NCI-H526 (cell line): ENCODE data around the gene GSTA4.
"Not testable (repeated sequence)": the region's sequence is repeated elsewhere in the genome, so short reads cannot be mapped to it uniquely, and the experiment has no call there.

Source experiments
- DNase-seq, 2 experiments: peaks; one replicate each; lab custom pipeline; 2025; lab: John Stamatoyannopoulos, UW

GSTA4 gene

GRCh38 chr6:53014063-53014462 lies 19.0 kb upstream of the GSTA4 start:
- no peak for DNase-seq

DNA sequence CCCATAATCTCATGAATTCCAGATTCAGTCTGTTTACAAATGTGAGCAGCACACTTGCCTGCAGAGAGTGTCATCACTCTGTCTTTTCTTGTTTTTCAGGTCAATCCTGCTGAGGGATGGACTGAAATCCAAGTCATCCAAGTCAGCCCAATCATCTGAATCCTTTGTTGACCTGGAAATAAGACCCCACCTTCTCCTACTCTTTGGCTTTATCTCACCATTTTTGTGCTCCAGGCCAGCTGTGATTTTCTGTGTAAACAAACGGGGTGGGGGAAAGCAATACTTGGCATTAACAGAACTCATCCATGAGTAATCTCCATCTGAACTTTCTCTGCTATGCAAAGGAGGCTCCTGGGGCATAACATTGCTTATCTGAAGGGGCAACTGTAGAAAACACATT lies 16.9 kb upstream of the GSTA4 start:
- DNase-seq = no peak

- no peak for DNase-seq
These were observed 15.4 kb upstream of the GSTA4 start for GRCh38 chr6:53010504-53010903.

DNA sequence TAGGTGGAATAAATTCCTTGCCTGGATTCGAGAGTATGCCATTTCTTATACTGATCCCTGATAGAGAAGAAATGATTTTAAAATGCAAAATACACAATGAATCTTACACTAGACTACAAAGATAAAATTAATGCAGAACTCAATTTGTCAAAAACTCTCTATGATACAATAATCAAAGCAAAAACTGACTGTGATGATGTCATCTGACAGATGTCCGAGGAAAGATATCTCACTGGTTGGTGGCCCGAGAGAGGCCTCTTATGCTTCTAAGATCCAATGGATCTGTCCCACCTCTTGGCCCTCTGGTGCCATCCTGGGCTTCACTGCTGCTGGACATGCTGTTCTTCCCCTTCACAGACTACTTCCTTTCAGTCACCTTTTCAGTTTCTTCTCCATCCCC lies 14.4 kb upstream of the GSTA4 start:
- no peak for DNase-seq

- peak in 1 of 2 experiments; percentile 32 for DNase-seq
These were observed 14.0 kb upstream of the GSTA4 start for GRCh38 chr6:53009056-53009455.

GRCh38 chr6:53008192-53008687 lies 13.2 kb upstream of the GSTA4 start:
- not testable (repeated sequence) for DNase-seq

GRCh38 chr6:53005663-53006250 lies 10.7 kb upstream of the GSTA4 start:
- DNase-seq = no peak

GRCh38 chr6:52999456-52999855 lies 4.4 kb upstream of the GSTA4 start:
- no peak for DNase-seq

DNA sequence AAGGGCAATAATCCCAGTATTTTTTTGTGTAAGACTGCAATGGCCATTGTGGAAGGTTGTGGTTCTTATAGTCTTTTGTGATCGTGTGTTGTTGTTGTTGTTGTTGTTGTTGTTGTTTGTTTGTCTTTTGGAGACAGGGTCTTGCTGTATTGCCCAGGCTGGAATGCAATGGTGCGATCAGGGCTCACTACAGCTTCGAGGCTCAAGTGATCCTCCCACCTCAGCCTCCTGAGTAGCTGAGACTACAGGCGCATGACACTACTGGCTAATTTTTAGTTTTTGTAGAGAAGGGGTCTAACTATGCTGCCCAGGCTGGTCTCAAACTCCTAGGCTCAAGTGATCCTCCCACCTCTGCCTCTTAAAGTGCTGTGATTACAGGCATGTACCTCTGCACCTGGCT lies 3.5 kb upstream of the GSTA4 start:
- DNase-seq = no peak

GRCh38 chr6:52995913-52996645 lies 995 bp upstream of the GSTA4 start:
- DNase-seq = peak; percentile 48 to 52

DNA sequence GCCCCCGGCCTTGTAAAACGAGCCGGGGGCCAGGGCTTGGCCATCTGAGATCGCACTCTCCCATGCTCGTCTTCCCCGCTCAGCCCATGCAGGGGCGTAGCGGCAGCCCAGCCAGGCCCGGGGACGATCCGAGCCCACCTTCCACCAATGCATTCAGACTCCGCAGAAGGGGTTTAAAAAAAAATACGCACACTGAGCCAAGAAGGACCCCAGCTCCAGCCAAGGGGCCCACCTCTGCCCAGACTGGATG lies 320 bp downstream of the GSTA4 start:
- DNase-seq = peak in 1 of 2 experiments; percentile 84

DNA sequence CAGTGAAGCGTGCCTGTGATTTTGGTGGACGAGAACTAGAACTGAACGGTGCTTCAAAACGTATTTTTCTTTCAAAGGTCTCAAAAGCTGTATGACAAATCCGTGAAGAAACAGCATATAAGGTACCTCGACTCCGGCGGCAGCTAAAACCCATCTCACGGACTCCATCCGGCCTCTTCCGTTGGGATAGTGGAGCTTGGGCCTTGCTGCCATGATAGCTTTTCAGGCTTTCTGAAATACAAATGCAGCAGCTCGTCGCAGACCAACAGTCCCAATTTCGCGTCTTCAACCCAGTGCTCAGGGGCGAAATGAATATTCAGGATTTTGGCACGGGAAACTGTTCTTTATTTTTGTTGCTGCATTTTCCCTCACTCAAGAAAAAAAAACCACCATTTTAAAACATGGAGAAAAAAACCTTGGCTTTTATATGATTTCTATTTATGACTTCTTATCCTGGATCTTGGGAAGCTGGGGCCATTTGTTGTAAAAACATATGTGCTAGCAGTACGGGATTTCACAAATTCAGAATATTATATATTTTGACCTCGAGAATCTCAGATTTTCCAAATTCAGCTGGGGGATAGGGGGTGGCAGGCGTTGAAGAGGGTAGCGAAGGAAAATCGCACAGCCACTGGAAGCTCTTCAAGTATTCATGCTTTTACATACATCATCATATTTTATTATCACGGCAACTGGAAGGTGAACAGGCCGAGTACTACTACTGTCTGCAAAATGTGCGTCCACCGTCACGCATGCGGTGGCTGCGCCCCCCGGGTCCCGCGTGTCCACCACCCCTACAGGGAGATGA lies 849 bp downstream of the GSTA4 start:
- peak; percentile 55 to 59 for DNase-seq

DNA sequence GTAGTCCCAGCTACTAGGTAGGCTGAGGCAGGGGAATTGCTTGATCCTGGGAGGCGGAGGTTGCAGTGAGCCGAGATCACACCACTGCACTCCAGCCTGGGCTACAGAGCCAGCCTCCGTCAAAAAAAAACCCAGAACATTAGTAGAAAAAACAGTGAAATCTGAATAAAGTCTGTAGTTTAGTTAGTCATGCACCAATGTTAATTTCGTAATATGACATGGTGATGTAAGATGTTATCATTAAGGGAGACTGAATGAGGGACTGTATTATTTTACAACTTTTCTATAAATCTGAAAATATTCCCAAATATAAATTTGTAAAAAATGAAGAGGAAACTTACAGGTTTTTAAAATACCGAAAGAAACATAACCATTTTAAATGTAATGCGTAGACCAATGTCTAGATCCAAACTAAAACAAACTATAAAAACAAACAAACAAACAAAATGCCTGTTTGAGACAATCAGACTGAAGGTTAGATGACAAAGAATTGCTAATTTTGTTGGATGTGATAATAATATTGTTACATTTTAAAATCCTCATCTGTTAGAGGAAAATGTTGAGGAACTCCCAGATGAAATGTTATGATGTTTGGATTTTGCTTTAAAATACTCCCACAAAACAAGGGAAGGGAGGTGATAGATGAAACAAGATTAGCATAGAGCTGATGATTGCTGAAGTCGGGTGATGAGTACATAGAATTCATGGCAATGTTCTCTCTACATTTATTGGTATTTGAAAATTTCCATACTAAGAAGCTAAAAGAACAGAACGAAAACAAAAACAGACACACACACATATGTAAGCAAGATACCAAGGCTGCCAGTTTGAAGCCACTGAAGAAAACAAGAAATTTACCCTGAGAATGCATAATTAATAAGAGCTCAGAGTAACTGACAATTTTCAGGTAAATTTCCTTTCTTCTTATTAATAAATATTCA lies 1.8 kb downstream of the GSTA4 start:
- DNase-seq = peak in 1 of 2 experiments; percentile 19

- DNase-seq = no peak
These were observed 4.7 kb downstream of the GSTA4 start for GRCh38 chr6:52990342-52990741.

DNA sequence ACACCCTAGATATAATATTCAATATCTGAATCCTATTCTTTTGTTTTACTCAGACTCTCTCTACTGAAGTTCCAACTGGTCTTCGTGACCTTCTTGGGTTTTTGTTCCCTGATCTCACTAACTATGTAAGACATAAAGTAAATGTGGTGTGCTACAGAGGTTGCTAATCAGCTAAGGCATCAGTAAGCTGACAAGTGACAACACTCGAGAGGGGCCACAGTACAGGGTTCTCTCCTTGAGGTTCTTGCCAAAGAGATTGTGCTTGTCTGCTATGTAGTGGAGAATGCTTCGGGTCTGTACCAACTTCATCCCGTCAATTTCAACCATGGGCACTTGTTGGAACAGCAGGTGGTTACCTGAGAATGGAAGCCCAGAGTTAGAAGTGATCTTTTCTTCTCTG lies 9.9 kb downstream of the GSTA4 start:
- no peak for DNase-seq

DNA sequence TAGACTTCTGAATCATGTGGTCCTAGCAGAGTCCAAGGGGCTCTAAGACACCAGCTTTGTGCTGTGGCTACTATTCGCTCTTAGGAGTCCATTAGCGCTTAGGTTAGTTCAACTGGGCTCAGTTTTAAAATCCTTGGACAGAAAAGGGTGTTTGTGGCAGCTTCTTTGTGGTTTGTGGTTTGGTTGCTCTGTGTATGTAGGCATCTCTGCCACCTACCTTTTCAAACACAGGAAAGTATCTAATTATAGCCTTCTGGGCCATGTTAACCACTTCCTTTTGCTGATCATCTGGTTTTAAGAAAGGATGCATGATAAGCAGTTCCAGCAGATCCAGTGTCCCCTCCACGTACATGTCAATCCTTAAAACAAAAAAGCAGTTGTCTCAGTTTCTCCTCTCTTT lies 10.8 kb downstream of the GSTA4 start:
- DNase-seq = no peak

DNA sequence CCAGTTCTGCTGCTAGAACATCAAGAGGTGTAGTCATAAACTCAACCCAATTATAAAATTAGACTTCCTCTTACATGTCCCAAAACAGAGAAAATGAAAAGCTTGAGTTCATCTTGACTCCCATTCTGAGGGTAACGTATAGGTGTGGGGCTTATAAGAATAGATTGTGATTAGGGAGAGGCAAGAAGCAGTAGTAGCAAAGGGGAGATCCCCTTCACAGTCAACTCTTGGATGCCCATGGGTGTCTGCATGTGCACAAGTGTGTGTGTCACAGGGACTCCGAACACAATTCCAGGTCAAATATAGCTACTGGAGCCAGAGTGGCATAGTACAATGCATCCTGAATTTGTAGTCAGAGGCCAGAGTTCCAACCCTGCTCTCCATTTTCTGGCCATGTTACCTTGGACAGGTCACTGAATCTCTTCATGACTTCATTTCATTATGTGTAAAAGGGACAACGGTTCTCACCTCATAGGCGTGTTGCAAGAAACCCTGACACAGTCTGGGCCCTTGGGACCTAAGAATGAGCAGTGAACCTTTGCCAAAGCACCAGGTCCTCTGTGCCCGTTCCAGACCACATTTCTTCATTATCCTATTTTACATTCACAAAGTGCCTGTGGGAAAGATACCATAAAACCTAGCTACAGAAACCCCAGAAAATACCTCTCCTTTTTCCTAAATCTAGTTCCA lies 11.8 kb downstream of the GSTA4 start:
- DNase-seq = no peak

DNA sequence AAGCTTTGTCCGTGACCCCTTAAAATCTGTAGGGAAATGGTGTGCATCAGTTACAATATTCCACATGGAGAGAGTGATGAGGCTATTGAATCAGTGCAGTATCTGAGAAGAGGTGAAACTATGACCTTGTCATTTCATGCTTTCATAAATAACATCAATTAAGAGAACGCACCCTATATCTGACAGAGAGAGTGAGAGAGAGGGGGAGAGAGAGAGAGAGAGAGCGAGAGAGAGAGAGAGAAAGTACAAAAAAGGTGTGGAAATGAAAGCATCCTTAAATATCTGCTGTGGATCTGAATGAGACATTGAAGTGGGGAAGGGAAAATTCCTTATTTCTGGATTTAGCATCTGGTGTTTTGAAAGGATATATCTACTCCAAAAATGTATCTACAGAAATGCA lies 12.4 kb downstream of the GSTA4 start:
- no peak for DNase-seq

GRCh38 chr6:52981222-52981900 lies 13.7 kb downstream of the GSTA4 start:
- no peak for DNase-seq

GRCh38 chr6:52976591-52977035 lies 18.5 kb downstream of the GSTA4 start:
- peak in 1 of 2 experiments; percentile 35 for DNase-seq

GRCh38 chr6:52976149-52976548 lies 18.9 kb downstream of the GSTA4 start:
- no peak for DNase-seq
